Type B pancreatic cell (in vitro differentiated cells): Measurements from ENCODE around the gene PHF12. TPM values are rescaled to one million over a fixed set of nuclear protein-coding genes. Genes with fewer than 3 reads are reported as not detected.

Experiments used
- DNase-seq: peaks from one replicate; pipeline ENCODE4 v3.0.0; 2021; ENCODE audit warnings: mixed read lengths; ENCODE audit not compliant: unreplicated experiment; ENCODE audit errors: extremely low spot score
- H3K27ac Mint-ChIP-seq: 2 replicates; pipeline ENCODE4 v1.8.0; 2021; ENCODE audit warnings: mild to moderate bottlenecking, mixed read lengths
- H3K27me3 Mint-ChIP-seq: 2 replicates; pipeline ENCODE4 v1.8.0; 2021; ENCODE audit warnings: mixed read lengths
- H3K36me3 Mint-ChIP-seq: 2 replicates; pipeline ENCODE4 v1.8.0; 2021; ENCODE audit warnings: mixed read lengths
- H3K4me1 Mint-ChIP-seq: one replicate; pipeline ENCODE4 v1.8.0; 2021; ENCODE audit warnings: mixed read lengths; ENCODE audit not compliant: unreplicated experiment
- H3K4me3 Mint-ChIP-seq: 2 replicates; pipeline ENCODE4 v1.8.0; 2021; ENCODE audit warnings: mild to moderate bottlenecking, mixed read lengths
- H3K9me3 Mint-ChIP-seq: 2 replicates; pipeline ENCODE4 v1.8.0; 2021; ENCODE audit warnings: mixed read lengths
- CTCF ChIP-seq: fragments of 200-600 bp; sonication (generic); conservative IDR thresholded peaks from 2 replicates; pipeline ENCODE4 v1.5.0; 2021; ENCODE audit warnings: antibody characterized with exemption, mild to moderate bottlenecking
- total RNA-seq: library from RNA; stranded (reverse); gene quantifications from 2 replicates; pipeline ENCODE4 v1.2.1, GENCODE V29; 2021; ENCODE audit warnings: low replicate concordance

The PHF12 gene
- total RNA-seq, 1 donor from 2014 or later = 58.0 TPM

GRCh38 chr17:28953444-28954118 lies 2.3 kb upstream of the PHF12 start:
- Mint-ChIP-seq H3K4me1 (peaks cover 3% of the 10 kb centered on the region), H3K36me3 (no peaks in the 10 kb centered on the region), H3K27me3 (no peaks in the 10 kb centered on the region), H3K27ac (no peak overlapping the region), H3K4me3 (peak overlapping the region; percentile 59), H3K9me3 (no peaks in the 10 kb centered on the region)
- no peak for DNase-seq
- peak; percentile 81 for TF ChIP-seq CTCF

- DNase-seq = peak; percentile 91
- H3K27me3 Mint-ChIP-seq = no peaks in the 10 kb centered on the region
- H3K36me3 Mint-ChIP-seq = no peaks in the 10 kb centered on the region
- H3K4me1 Mint-ChIP-seq = peaks cover 11% of the 10 kb centered on the region
- H3K9me3 Mint-ChIP-seq = no peaks in the 10 kb centered on the region
- H3K27ac Mint-ChIP-seq = no peak overlapping the region
- TF ChIP-seq CTCF = no peak
- no peak overlapping the region for H3K4me3 Mint-ChIP-seq
Observed at GRCh38 chr17:28951991-28952975, 965 bp upstream of the PHF12 start.

- no peak for DNase-seq
- H3K27me3 Mint-ChIP-seq = no peaks in the 10 kb centered on the region
- H3K4me3 Mint-ChIP-seq = peak overlapping the region; percentile 93
- peak overlapping the region; percentile 92 for H3K27ac Mint-ChIP-seq
- peaks cover 4% of the 10 kb centered on the region for H3K36me3 Mint-ChIP-seq
- TF ChIP-seq CTCF = no peak
- peaks cover 18% of the 10 kb centered on the region for H3K4me1 Mint-ChIP-seq
- H3K9me3 Mint-ChIP-seq = no peaks in the 10 kb centered on the region
Observed at GRCh38 chr17:28950752-28951427, 428 bp downstream of the PHF12 start.

GRCh38 chr17:28950017-28950751 lies 1.1 kb downstream of the PHF12 start:
- Mint-ChIP-seq H3K4me3 (peak overlapping the region; percentile 93), H3K27ac (peak overlapping the region; percentile 92), H3K27me3 (no peaks in the 10 kb centered on the region), H3K36me3 (peaks cover 7% of the 10 kb centered on the region), H3K9me3 (no peaks in the 10 kb centered on the region), H3K4me1 (peaks cover 22% of the 10 kb centered on the region)
- DNase-seq = no peak
- TF ChIP-seq CTCF = peak; percentile 18
